HG03442 (cell line): ENCODE results near the gene CCDC92B.
A peak's percentile ranks its signal among the peaks of the same experiment; 100 is the strongest.

Source experiments
- ATAC-seq: cut with Tn5 transposase; IDR thresholded peaks from one replicate; pipeline ENCODE4 v1.9.1; 2021; ENCODE audit warnings: mild to moderate bottlenecking, moderate library complexity; ENCODE audit not compliant: unreplicated experiment

CCDC92B gene

DNA sequence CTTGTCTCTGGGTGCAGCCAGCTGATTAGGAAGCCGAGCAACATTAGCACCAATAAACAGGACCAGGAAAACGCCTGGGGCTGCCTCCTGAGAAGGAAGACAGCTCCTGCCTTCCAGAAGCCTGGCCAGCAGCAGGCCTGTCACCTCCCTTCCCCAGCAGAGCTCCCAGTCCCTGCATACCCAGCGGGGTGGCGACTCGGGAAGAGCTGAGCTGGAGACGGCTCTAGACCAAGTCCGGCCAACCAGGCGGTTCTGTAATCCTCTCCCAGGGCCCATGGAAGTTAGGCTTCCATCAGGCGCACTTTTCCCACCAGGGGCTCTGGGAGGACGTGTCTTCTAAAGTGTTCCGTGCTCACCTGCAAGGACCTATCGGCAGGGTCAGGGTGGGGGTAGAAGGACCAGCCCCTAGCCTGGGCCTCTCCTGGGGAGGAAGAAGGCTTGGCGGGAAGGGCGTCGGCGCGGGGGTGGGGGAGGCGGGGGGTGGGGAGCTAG lies 25.9 kb downstream of the CCDC92B start:
- ATAC-seq, result no peak

DNA sequence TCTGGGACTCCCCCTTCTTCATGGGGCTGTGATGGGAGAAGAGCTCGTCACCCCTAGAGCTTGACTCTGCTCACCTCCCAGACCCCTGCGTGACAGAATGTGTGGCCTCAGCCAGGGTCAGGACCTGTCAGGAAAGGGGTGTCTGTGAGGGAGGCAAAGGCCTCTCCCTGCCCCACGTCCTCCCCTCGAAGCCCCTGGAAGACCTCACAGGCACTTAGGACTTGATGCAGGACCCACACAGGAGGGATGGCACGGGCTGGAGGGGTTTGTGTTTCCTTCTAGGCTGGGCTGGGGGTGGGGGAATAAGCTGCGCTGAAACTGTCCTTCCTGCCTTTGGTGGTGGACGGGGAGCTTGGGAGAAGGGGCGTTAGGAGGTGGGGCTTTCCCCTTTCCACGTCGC lies 26.8 kb downstream of the CCDC92B start:
- ATAC-seq, result no peak

- ATAC-seq, result no peak
Observed at GRCh38 chr17:2721603-2722002, 27.8 kb downstream of the CCDC92B start.

GRCh38 chr17:2719861-2720260 lies 29.6 kb downstream of the CCDC92B start:
- no peak for ATAC-seq

GRCh38 chr17:2718150-2718938 lies 31.1 kb downstream of the CCDC92B start:
- no peak for ATAC-seq

DNA sequence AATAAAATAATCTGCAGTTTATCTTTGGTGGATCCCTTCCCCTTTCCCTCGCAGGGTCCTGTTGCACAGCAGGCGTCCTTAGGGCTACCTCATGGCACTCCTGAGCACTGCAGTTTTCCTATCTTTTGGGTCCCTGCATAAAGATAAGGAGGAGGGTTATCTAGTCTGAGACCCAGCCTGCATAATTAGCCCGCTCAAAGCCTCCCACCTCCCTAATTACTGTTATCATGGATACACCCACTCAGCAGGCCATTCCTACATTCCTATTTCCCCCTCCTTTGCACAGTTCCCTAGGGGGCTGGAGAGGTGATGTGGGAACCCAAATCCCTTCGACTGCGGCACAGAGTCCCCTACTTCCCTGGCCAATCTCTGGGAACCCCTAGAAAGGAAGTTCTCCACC lies 32.8 kb downstream of the CCDC92B start:
- no peak for ATAC-seq

DNA sequence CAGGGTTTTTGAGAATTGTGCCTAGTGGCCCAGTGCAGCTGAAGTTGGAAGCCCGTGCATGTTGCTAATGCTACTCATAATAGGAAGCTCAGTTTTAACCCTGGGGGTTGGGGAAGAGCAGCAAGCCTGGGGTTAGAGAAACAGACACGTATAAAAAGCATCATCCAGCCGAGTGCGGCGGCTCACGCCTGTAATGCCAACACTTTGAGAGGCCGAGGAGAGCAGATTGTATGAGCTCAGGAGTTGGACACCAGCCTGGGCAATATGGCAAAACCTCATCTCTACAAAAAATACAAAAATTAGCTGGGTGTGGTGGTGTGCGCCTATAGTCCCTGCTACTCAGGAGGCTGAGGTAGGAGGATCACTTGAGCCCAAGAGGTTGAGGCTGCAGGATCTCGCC lies 35.6 kb downstream of the CCDC92B start:
- ATAC-seq, result no peak

DNA sequence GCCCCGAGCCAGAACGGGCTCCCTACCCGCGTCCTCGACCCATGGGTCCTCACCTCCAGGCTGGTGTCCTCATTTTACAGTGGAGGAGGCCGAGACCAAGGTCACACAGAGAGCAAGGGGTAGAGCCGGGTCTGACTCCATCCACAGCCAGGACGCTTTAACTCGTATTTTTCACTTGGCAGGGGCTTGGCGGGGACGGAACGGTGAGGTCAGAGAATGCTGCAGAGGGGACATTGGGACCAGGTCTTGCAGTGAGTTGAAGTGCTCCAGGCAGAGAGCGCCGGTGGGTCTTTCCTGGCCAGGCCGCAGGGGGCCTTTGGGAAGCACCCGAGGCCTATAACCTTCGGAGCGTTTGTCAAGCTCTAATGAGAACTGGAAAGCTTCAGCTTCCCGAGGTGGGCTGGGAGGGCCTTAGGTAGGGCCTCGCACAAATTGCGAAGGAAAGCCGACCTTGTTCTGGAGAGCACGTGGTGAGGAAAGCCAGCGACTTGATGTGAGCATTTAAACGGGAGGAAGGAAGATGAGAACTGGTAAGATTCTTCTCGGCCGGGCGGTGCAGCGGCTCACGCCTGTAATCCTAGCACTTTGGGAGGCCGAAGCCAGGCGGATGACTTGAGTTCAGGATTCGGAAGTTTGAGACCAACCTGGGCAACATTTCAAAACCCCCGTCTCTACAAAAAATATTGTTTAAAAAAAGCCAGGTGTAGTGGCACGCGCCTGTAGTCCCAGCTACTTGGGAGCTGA lies 37.0 kb downstream of the CCDC92B start:
- ATAC-seq, result no peak

DNA sequence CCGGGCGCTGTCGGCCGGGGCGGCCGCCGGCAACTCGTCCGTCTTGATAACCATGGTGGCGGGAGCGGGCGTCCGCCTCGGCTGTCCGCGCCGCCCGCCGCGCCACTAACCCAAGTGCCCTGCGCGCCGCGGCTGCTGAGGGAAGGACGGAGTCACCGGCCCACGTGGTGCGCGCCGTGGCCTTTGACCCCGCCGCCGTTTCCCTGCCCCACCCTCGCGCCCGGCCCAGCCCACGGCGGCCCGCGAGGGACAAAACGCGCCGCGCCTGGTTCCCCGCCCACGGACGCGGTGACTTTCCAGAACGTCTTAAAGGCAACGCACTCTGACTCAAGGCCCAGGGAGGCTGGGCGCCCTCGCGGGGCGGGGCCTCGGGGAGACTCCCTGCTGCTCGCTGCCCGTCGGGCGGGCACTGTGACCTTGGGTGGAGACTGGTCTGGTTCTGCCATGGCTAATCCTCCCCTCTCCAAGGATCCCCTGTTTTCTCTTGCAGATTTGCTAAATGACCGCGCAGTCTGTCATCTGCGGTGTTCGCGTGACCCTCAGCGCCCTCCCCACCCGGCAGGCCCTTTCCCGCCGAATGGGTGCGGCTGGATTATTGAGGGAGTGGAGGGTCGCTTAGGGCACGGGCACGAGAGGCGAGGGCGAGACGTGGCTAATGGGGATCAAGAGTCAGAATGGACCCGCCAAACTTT lies 37.7 kb downstream of the CCDC92B start, which contains the start of gene CLUH:
TSS of gene CLUH (minus strand) at position 157 of the 692 bp plus-strand sequence. CDS start at position 54, 103 bp downstream.
- peak; percentile 66 for ATAC-seq

DNA sequence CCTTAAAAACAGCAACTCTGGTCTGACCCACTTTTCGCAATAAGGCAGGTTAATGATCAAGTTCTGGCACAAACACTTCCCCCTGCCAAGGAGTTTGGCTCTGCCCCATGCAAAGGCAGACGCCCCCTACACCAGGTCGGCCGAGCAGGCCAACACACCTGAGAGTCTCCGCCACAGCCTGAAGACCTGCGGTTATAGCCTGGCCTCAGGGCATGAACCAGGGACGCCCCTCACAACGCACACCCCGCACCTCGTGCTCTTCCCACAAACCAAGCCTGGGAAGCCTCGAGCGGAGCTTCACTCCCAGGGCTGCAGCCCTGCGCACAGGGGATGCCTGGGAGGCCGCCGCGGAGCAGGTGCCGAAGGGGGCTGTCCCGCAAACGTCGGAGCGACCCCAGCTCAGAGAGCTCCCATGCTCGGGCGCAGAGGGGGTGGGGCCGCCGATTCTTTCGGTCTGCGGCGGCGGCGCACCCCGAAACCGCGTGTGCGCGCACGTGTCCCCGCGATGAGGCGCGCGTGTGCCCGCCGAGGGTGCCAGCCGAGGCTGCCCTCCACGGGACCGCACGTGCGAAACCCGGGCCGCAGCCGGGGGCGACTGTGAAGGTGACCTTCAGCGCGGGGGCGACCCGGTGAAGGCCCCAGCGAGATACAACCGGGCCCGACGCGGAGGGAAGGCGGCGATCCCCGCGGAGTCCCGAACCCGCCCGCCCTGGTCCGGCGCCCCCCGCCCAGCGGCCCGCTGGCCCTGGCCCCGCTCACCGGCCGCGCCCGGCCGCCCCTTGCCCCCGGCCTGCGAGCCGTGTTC lies 38.4 kb downstream of the CCDC92B start:
- ATAC-seq, result peak; percentile 10

GRCh38 chr17:2710071-2710802 lies 39.2 kb downstream of the CCDC92B start:
- no peak for ATAC-seq

DNA sequence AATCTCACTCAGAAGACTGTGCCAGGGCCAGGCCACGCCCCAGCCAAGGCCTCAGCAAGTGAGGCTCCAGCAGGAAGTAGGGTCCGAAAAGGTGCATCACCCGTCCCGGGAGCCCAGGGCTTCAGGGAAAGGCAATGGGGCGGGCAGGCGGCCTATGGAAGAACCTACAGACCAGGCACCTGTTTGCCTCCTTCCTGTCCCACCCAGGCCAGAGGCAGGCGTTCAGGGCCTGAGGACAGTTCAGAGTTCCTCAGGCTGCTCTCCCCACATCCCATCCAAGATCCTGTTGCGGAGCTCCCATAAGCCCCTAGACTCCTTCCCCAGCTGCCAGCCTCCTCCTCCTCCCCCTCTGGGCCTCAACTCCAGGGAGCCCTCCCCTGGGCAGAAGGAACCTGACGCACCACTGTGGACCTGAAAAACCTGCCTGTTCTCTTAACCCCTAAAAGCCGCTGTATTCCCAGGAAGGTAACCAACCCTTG lies 40.2 kb downstream of the CCDC92B start:
- no peak for ATAC-seq

DNA sequence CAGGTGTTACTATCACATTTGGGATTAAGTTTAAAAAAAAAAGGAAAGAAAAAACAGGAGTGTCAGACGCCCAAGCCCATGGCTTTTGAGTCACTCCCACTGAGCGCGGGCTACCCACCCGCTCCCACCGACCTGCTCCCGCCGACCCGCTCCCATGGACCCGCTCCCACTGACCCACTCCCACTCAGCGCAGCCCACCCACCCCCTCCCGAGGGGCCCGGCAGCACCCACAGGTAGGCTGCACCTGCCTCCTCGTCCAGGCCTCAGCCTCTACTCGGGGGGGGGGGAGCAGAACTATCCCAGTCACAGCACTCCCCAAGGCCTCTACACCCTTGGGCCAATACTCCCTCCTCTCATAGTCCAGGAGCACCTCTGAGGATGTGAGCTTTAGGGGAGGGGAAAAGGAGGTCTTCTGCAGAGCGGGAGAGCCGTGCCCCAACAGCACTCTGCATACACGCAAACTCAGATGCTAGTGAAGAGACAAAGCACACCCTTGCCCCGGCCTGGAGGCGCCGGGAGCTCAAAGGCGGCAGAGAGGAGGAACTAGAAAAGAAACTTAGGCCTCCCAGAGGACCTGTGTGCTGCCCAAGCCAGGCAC lies 40.8 kb downstream of the CCDC92B start:
- no peak for ATAC-seq

DNA sequence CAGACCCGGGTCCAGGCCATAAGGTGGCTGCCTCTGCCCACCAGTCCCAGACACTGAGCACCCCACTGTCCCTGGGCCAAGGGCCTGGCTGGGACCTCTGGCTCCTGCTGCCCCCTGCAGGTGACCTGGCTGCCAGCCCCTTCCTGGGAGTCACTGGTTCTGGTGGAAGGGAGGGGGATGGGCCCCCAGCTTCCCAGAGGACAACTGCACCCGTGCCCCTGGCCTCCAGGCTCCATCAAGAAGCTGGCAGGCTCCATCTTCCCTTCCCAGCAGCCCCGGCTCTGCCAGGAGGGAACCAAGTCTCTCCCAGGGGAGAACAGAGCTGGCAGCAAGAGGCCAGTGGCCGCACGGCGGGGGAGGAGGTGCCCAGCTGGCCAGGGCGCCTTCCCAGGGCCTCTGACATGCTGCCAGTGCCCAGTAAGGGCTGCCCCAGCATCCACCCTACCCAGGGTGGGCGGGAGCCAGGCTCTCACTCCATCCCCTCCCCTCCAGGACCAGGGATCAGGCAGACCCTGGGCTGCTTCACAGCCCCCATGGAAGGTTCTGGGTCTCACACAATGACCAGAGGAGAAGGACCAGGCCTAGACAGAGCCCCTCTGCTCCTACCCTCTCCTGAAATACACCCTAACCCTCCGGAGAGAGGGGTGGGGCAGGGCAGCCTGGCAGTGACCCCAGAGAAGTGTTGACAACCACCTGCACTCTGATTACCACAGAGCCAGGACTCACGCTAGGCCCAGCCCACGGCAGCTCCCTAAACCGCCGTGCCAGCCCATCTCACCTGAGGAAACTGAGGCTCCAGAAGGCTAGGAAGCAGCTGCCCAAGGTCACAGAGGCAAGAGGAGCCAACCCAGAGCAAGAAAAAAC lies 41.5 kb downstream of the CCDC92B start:
- no peak for ATAC-seq

- ATAC-seq, result no peak
Observed at GRCh38 chr17:2706911-2707510, 42.4 kb downstream of the CCDC92B start.

DNA sequence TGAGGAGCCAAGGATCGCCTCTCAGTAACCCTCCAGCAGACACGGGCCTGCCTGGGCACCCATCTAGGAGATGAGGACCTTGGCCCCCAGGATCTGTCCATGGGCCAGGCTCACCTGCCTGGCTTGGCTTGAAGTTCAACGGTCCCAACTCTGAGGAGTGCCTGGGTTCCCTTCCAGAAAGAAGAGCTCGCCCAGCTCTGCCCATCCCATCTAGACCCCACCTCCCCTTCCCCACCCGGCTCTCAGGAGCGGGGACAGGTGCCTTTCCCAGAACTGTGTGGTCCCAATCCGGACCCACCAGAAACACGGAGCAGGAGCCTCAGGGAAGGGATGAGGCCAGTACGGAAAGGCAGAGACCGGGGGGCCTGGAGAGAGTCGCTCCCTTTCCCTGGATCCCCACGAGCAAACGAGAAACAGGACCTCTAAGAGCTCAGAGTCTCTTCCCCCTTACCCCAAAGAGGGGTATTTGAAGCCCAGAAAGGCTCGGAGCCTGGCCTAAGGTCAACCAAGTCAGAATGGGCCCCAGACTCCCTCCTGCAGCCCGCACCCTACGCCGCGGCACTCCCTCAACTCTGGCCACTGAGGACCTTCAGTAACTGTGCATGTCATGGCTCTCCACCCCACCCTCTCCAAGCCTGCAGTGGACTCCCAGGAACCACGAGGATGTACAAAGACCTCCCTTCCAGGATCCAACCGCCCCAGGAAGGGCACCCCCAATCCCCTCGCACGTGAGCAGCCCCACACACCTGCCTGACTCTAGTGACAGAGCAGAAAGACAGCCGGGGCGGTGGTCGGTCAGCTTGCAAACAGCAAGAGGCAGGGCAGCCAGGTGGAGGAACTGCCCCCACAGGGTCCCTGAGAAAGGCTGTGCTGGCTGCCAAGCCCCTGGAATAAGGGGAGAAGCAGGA lies 43.3 kb downstream of the CCDC92B start:
- no peak for ATAC-seq

- no peak for ATAC-seq
Observed at GRCh38 chr17:2705263-2705662, 44.2 kb downstream of the CCDC92B start.
